ENCODE measurements around the gene NME4.

The NME4 gene

DNA sequence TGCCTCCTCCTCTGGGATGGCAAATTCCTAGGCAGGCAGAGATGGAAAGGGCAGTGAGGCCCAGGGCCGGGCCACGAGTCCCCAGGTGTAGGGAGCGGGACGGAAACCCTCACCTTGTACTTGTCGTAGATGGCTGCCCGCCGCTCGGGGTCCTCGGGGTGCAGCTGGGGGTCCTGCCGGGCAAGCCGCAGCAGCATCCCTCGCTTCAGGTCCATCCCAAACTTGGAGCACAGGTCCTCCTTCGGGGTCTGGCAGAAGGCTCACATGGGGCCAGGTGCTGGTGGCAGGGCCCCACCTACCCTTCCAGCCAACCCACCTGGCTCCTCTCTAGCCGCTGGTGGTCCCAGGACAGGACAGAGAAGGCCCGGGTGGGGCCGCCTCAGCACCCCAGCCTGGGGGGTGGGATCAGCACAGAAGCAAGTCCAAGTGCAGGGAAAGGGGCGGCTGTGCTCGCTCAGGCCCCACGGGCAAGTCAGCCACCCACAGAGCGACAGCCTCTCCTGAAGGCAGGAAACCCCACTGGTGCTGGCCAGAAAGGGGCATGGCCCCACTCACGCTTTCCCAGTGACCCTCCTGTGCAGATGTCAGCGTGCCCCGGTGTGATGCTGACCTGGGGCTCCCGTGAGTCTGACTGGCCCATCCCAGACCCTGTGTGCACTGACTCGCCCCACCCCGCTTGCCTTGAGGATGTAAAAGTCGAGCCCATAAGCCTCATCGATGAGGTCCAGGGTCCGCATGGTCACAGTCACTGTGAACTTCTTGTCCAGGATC, 28.4 kb upstream of the NME4 start:
- no peaks in the 10 kb centered on the region for H3K27me3 ChIP-seq (replicated peaks; ENCODE audit: control insufficient read depth, insufficient read depth, low read length)
- TF ChIP-seq, protein P1, sequence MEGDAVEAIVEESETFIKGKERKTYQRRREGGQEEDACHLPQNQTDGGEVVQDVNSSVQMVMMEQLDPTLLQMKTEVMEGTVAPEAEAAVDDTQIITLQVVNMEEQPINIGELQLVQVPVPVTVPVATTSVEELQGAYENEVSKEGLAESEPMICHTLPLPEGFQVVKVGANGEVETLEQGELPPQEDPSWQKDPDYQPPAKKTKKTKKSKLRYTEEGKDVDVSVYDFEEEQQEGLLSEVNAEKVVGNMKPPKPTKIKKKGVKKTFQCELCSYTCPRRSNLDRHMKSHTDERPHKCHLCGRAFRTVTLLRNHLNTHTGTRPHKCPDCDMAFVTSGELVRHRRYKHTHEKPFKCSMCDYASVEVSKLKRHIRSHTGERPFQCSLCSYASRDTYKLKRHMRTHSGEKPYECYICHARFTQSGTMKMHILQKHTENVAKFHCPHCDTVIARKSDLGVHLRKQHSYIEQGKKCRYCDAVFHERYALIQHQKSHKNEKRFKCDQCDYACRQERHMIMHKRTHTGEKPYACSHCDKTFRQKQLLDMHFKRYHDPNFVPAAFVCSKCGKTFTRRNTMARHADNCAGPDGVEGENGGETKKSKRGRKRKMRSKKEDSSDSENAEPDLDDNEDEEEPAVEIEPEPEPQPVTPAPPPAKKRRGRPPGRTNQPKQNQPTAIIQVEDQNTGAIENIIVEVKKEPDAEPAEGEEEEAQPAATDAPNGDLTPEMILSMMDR (IDR thresholded peaks at IDR 0.05; ENCODE audit: insufficient read depth, low read length, poor library complexity, severe bottlenecking): no peak
- DNase-seq (ENCODE audit: extremely low read depth, insufficient read length): no peak
- H3K36me3 ChIP-seq (ENCODE audit: control insufficient read depth, insufficient read depth, low read length): peaks cover 36% of the 10 kb centered on the region
- H3K4me3 ChIP-seq (replicated peaks; ENCODE audit: low read depth, low read length): no peak overlapping the region

DNA sequence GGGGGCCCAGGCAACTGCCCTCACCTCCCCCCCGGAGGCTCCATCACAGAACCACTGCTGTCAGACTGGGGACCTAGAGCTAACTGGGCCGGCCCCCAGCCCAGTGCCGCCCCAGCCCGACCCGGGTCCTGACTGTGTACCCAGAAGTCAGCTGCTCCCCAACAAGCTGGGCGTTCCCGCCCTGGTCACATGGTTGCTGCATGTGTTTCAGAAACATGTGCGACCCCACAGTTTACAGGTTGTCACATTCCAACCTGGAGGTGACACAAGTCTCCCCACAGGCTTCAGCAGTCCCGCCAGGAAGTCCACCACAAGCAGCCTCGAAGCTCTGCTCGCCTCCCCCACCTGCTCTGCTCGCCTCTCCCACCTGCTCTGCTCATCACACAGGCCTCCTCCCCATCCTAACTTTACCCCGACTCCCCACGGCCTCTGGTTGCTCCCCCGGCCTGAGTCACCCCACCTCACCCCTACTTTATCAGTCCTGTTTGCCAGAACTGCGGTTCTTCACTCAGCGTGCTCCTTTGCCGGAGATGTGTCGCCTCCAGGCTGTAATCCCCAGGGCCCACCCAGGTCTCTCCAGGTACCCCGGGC, 27.6 kb upstream of the NME4 start:
- DNase-seq (ENCODE audit: extremely low read depth, insufficient read length): no peak
- TF ChIP-seq, protein P1 (IDR thresholded peaks at IDR 0.05; ENCODE audit: insufficient read depth, low read length, poor library complexity, severe bottlenecking): no peak
- H3K27me3 ChIP-seq (replicated peaks; ENCODE audit: control insufficient read depth, insufficient read depth, low read length): no peaks in the 10 kb centered on the region
- peak overlapping the region; percentile 56 for H3K4me3 ChIP-seq (replicated peaks; ENCODE audit: low read depth, low read length)
- H3K36me3 ChIP-seq (ENCODE audit: control insufficient read depth, insufficient read depth, low read length): peaks cover 41% of the 10 kb centered on the region

DNA sequence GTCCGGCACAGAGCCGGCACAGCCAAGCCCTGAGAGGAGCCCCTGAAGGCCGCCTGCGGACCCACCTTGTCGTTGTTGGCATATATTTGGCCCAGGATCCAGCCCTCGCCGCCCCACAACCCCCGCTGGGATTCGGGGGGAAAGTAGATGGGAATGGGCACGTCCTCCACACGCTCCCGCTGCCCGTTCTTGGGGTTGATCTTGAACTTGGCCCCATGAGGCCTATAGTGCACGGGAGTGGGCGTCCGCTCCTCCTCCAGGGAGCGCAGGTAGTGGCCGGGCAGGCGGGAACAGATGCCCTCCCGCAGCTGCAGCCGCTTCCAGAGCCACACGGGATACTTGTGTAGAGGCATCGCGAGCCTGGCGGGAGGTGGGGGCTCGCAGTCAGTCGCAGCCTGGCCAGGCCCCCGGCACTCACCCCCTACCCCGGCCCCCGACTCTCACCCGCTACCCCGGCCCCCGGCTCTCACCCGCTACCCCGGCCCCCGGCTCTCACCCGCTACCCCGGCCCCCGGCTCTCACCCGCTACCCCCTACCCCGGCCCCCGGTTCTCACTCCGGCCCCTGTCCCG, 27.0 kb upstream of the NME4 start:
- DNase-seq (ENCODE audit: extremely low read depth, insufficient read length): no peak
- no peaks in the 10 kb centered on the region for H3K27me3 ChIP-seq (replicated peaks; ENCODE audit: control insufficient read depth, insufficient read depth, low read length)
- peak overlapping the region; percentile 56 for H3K4me3 ChIP-seq (replicated peaks; ENCODE audit: low read depth, low read length)
- peaks cover 47% of the 10 kb centered on the region for H3K36me3 ChIP-seq (ENCODE audit: control insufficient read depth, insufficient read depth, low read length)
- TF ChIP-seq, protein P1 (IDR thresholded peaks at IDR 0.05; ENCODE audit: insufficient read depth, low read length, poor library complexity, severe bottlenecking): no peak

DNA sequence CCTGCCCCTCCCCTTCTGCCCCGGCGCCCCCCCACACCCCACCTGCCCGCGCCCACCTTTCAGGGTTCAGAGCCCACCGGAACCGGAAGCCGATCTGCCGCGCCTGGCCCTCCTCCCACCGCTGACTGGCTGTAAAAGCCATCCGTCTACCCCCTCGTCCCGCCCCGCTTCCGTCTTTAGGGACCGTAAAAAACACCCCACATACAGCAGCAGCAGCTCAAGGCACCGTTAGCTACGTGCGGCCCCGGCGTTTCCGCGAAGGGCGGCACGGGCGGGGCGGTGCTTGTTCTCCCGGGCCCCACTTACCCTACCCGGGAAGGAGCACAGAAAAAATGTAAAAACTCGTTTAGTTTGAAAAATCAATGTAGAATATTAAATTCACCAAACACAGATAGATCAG, 26.6 kb upstream of the NME4 start, which contains the start of gene MRPL28:
TSS of gene MRPL28 (minus strand) at position 96 of the 400 bp plus-strand sequence. CDS start 320 bp downstream, outside the sequence.
- H3K36me3 ChIP-seq (ENCODE audit: control insufficient read depth, insufficient read depth, low read length): peaks cover 49% of the 10 kb centered on the region

DNA sequence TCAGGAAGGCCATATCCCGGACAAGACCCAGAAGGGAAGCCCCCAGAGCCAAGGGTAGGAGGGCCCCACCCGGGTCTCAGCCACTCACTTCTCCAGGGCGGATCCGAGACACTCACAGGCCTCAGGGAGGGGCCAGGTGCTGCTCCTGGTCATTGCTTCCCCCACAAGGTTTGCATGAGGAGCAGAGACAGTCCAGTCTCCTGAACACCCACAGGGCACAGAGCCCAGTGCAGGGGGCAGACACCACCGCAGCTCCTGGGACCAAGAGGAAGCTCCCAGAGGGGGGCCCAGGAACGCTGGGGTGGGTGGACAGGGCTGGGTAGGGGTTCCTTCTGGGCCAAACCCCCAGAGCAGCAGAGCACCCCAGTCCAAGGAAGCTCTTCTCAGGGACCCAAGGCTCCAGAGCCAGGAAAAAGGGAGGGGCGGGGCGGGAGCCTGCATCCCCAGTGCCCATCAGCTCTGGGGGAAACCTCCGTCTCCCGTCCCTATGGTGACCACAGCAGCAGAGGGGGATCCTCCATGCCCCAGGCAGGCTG, 26.0 kb upstream of the NME4 start:
- Histone ChIP-seq H3K36me3 (ENCODE audit: control insufficient read depth, insufficient read depth, low read length) (peaks cover 51% of the 10 kb centered on the region), H3K4me3 (replicated peaks; ENCODE audit: low read depth, low read length) (peak overlapping the region; percentile 10)

More for the DNA sequence above, 26.6 kb upstream of the NME4 start, which contains the start of gene MRPL28:
- H3K4me3 ChIP-seq (replicated peaks; ENCODE audit: low read depth, low read length): peak within 1 kb of the TSS; percentile 56
- TF ChIP-seq, protein P1 (IDR thresholded peaks at IDR 0.05; ENCODE audit: insufficient read depth, low read length, poor library complexity, severe bottlenecking): no peak
- no peaks in the 10 kb centered on the region for H3K27me3 ChIP-seq (replicated peaks; ENCODE audit: control insufficient read depth, insufficient read depth, low read length)
- DNase-seq (ENCODE audit: extremely low read depth, insufficient read length): peak; percentile 94

More for the DNA sequence above, 26.0 kb upstream of the NME4 start:
- TF ChIP-seq, protein P1 (IDR thresholded peaks at IDR 0.05; ENCODE audit: insufficient read depth, low read length, poor library complexity, severe bottlenecking): no peak
- DNase-seq (ENCODE audit: extremely low read depth, insufficient read length): no peak
- no peaks in the 10 kb centered on the region for H3K27me3 ChIP-seq (replicated peaks; ENCODE audit: control insufficient read depth, insufficient read depth, low read length)

Measured in GM06990 (cell line).